ENCODE results near the gene IGSF9. TPM values are rescaled to one million over a fixed set of nuclear protein-coding genes. Genes with fewer than 3 reads are reported as not detected.

Gene IGSF9
- total RNA-seq, 1 donor: under 0.01 TPM

- no peak for DNase-seq (ENCODE audit: insufficient read length, low spot score, missing footprints)
- no peak overlapping the region for H3K27ac ChIP-seq (ENCODE audit: low read depth, low read length)
- no peak for TF ChIP-seq CTCF (IDR thresholded peaks at IDR 0.05; ENCODE audit: extremely low read depth, low read depth, low read length)
- H3K4me2 ChIP-seq (ENCODE audit: insufficient read depth, low read length): no peak overlapping the region
- no peaks in the 10 kb centered on the region for H3K27me3 ChIP-seq (ENCODE audit: insufficient read depth, low read length)
- H4K20me1 ChIP-seq (ENCODE audit: insufficient read depth, low read length): no peaks in the 10 kb centered on the region
- H3K4me3 ChIP-seq (ENCODE audit: insufficient read depth, low read length): no peak overlapping the region
- no peak overlapping the region for H2AFZ ChIP-seq (ENCODE audit: low read length)
- H3K9me3 ChIP-seq (ENCODE audit: low read depth, low read length): no peaks in the 10 kb centered on the region
- peaks cover 18% of the 10 kb centered on the region for H3K4me1 ChIP-seq (ENCODE audit: insufficient read depth, low read length)
- no peaks in the 10 kb centered on the region for H3K79me2 ChIP-seq (ENCODE audit: insufficient read depth, low read length)
- H3K36me3 ChIP-seq (ENCODE audit: insufficient read depth, low read length): no peaks in the 10 kb centered on the region
Measured at GRCh38 chr1:159897962-159898361, 47.5 kb downstream of the IGSF9 start.

DNA sequence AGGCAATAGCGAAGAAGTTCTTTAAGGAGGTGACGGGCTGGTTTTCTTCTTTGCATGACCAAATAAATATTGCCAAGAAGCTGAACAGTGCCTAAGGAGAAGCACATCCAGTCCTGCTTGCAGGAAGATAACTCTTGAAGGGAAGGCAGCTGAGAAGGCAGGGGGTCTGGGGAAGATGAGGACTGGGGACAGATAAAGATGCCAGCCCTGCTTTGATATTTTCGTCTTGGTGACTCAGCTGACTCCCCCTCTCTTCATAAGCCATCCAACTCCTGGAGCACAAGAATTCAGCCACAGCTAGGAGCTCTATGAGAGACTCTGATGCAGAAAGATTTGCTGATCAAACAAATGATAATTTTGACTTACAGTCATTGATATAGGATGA lies 48.9 kb downstream of the IGSF9 start:
- TF ChIP-seq CTCF (IDR thresholded peaks at IDR 0.05; ENCODE audit: extremely low read depth, low read depth, low read length): no peak

DNA sequence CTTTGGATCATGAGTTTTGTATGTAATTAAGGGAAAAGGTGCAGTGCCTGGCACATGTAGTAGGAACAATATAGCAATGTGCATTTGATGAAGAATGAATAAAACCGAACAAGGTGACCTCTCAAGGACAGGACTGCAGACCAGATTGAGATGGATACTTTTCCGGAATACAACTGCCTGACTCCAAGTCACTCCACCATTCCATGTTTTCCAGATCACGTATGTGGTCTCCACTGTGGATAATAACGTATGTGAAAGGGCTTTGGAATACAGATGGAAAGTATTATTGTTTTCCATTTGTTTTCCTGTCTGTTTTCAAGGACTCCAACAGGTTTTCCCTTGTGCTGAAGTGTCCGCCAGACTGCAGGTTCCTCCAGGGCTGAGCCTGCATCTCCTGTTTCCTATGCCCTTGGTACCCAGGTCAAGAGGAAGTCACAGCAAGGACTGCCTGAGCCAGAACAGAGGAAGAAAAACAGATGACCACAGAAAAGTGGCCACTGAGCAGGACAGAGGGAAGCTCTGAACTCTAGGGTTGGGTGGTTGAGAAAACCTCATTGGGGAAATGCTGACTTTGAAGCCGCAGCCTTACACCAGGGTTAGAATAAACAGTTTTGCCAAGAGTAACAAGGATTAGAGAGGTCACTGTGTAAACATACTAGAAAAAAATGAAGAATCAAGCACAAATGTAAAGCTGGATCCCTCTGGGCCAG lies 49.4 kb downstream of the IGSF9 start:
- Histone ChIP-seq H3K4me3 (ENCODE audit: insufficient read depth, low read length) (no peak overlapping the region), H3K27me3 (ENCODE audit: insufficient read depth, low read length) (no peaks in the 10 kb centered on the region), H3K4me1 (ENCODE audit: insufficient read depth, low read length) (peaks cover 18% of the 10 kb centered on the region), H4K20me1 (ENCODE audit: insufficient read depth, low read length) (no peaks in the 10 kb centered on the region), H3K4me2 (ENCODE audit: insufficient read depth, low read length) (peak overlapping the region; percentile 47), H3K9me3 (ENCODE audit: low read depth, low read length) (no peaks in the 10 kb centered on the region), H3K27ac (ENCODE audit: low read depth, low read length) (no peak overlapping the region), H3K79me2 (ENCODE audit: insufficient read depth, low read length) (no peaks in the 10 kb centered on the region), H2AFZ (ENCODE audit: low read length) (peak overlapping the region; percentile 4), H3K36me3 (ENCODE audit: insufficient read depth, low read length) (no peaks in the 10 kb centered on the region)
- DNase-seq (ENCODE audit: insufficient read length, low spot score, missing footprints): peak; percentile 85
- TF ChIP-seq CTCF (IDR thresholded peaks at IDR 0.05; ENCODE audit: extremely low read depth, low read depth, low read length): no peak

More for the DNA sequence above, 48.9 kb downstream of the IGSF9 start:
- Histone ChIP-seq H3K79me2 (ENCODE audit: insufficient read depth, low read length) (no peaks in the 10 kb centered on the region), H2AFZ (ENCODE audit: low read length) (peak overlapping the region; percentile 4), H3K9me3 (ENCODE audit: low read depth, low read length) (no peaks in the 10 kb centered on the region), H3K4me3 (ENCODE audit: insufficient read depth, low read length) (no peak overlapping the region), H3K27ac (ENCODE audit: low read depth, low read length) (no peak overlapping the region), H3K4me2 (ENCODE audit: insufficient read depth, low read length) (peak overlapping the region; percentile 47), H3K4me1 (ENCODE audit: insufficient read depth, low read length) (peaks cover 18% of the 10 kb centered on the region), H4K20me1 (ENCODE audit: insufficient read depth, low read length) (no peaks in the 10 kb centered on the region), H3K36me3 (ENCODE audit: insufficient read depth, low read length) (no peaks in the 10 kb centered on the region), H3K27me3 (ENCODE audit: insufficient read depth, low read length) (no peaks in the 10 kb centered on the region)
- peak; percentile 84 for DNase-seq (ENCODE audit: insufficient read length, low spot score, missing footprints)

GRCh38 chr1:159895286-159895685 lies 50.1 kb downstream of the IGSF9 start:
- no peak for DNase-seq (ENCODE audit: insufficient read length, low spot score, missing footprints)
- Histone ChIP-seq H3K27ac (ENCODE audit: low read depth, low read length) (no peak overlapping the region), H3K4me3 (ENCODE audit: insufficient read depth, low read length) (no peak overlapping the region), H3K79me2 (ENCODE audit: insufficient read depth, low read length) (no peaks in the 10 kb centered on the region), H3K4me1 (ENCODE audit: insufficient read depth, low read length) (peaks cover 15% of the 10 kb centered on the region), H2AFZ (ENCODE audit: low read length) (no peak overlapping the region), H3K9me3 (ENCODE audit: low read depth, low read length) (no peaks in the 10 kb centered on the region), H3K36me3 (ENCODE audit: insufficient read depth, low read length) (no peaks in the 10 kb centered on the region), H3K4me2 (ENCODE audit: insufficient read depth, low read length) (no peak overlapping the region), H3K27me3 (ENCODE audit: insufficient read depth, low read length) (no peaks in the 10 kb centered on the region), H4K20me1 (ENCODE audit: insufficient read depth, low read length) (no peaks in the 10 kb centered on the region)
- TF ChIP-seq CTCF (IDR thresholded peaks at IDR 0.05; ENCODE audit: extremely low read depth, low read depth, low read length): no peak
